IMR-90 (cell line): ENCODE data around the gene GPR158. TPM values are rescaled to one million over a fixed set of nuclear protein-coding genes. Genes with fewer than 3 reads are reported as not detected.
A peak's percentile ranks its signal among the peaks of the same experiment; 100 is the strongest.

Experiments used
- ATAC-seq: fragments of 200-7000 bp; cut with Tn5 transposase; 2 replicates; pipeline ENCODE4 v1.9.1; 2020; ENCODE audit warnings: low read depth, mild to moderate bottlenecking, moderate library complexity
- BruUV-seq: library from RNA; stranded (reverse); fragments of 400-500 nt; replicated peaks from 2 replicates; lab custom pipeline; 2021; lab: Mats Ljungman, UMichigan
- CTCF ChIA-PET: fragments of 300-600 bp; formaldehyde crosslinking; extraction: SDS; loops from one replicate; lab custom pipeline; 2021; ENCODE audit warnings: antibody characterized with exemption; lab: Yijun Ruan, JAX
- POLR2A ChIA-PET: fragments of 300-600 bp; sonication (Branson Sonifier 250); formaldehyde crosslinking; loops from one replicate; lab custom pipeline; 2022; ENCODE audit warnings: antibody characterized with exemption; ENCODE audit not compliant: unreplicated experiment; lab: Charles Lee
- DNase-seq: peaks from one replicate; pipeline ENCODE4 v3.0.0; 2013
- H2AFZ ChIP-seq: replicated peaks from 2 replicates; pipeline ENCODE3; 2013; ENCODE audit warnings: low read length, mild to moderate bottlenecking; ENCODE audit not compliant: poor library complexity
- H2AK5ac ChIP-seq: 2 replicates; pipeline ENCODE4 v1.6.1; 2013; ENCODE audit warnings: low read depth, low read length, inconsistent platforms
- H2AK9ac ChIP-seq: replicated peaks from 2 replicates; pipeline ENCODE3; 2013; ENCODE audit warnings: mild to moderate bottlenecking, low read depth, low read length, moderate library complexity; ENCODE audit not compliant: poor library complexity
- H2BK120ac ChIP-seq: 2 replicates; pipeline ENCODE4 v1.6.1; 2013; ENCODE audit warnings: low read depth, low read length, inconsistent platforms
- H2BK15ac ChIP-seq: 3 replicates; pipeline ENCODE4 v1.6.1; 2013; ENCODE audit warnings: low read depth, low read length, inconsistent platforms
- H2BK20ac ChIP-seq: 2 replicates; pipeline ENCODE4 v1.6.1; 2013; ENCODE audit warnings: low read depth, mild to moderate bottlenecking, inconsistent platforms, low read length, moderate library complexity
- H2BK5ac ChIP-seq: 2 replicates; pipeline ENCODE4 v1.6.1; 2013; ENCODE audit warnings: mild to moderate bottlenecking, low read depth, low read length, inconsistent platforms; ENCODE audit not compliant: poor library complexity, severe bottlenecking
- H3K14ac ChIP-seq: replicated peaks from 2 replicates; pipeline ENCODE4 v1.6.1; 2013; ENCODE audit warnings: low read depth, low read length, inconsistent platforms
- H3K18ac ChIP-seq: 2 replicates; pipeline ENCODE4 v1.6.1; 2013; ENCODE audit warnings: low read depth, low read length, control low read depth
- H3K23ac ChIP-seq: 2 replicates; pipeline ENCODE4 v1.6.1; 2013; ENCODE audit warnings: low read depth, low read length, inconsistent platforms
- H3K27ac ChIP-seq: 2 replicates; pipeline ENCODE4 v1.5.1; 2013; ENCODE audit warnings: mild to moderate bottlenecking, control low read depth, low read length; ENCODE audit not compliant: insufficient read depth
- H3K27me3 ChIP-seq: 2 replicates; pipeline ENCODE4 v1.6.1; 2013; ENCODE audit warnings: low read length; ENCODE audit not compliant: control insufficient read depth, insufficient read depth
- H3K36me3 ChIP-seq: 2 replicates; pipeline ENCODE4 v1.6.1; 2013; ENCODE audit warnings: low read length, mixed read lengths; ENCODE audit not compliant: control insufficient read depth, insufficient read depth
- H3K4ac ChIP-seq: 2 replicates; pipeline ENCODE4 v1.6.1; 2013; ENCODE audit warnings: low read depth, low read length, inconsistent platforms
- H3K4me1 ChIP-seq: 2 replicates; pipeline ENCODE4 v1.6.1; 2013; ENCODE audit warnings: low read length, mixed read lengths; ENCODE audit not compliant: control insufficient read depth, insufficient read depth
- H3K4me2 ChIP-seq: 2 replicates; pipeline ENCODE4 v1.6.1; 2013; ENCODE audit warnings: low read depth, mild to moderate bottlenecking, control low read depth, low read length, moderate library complexity
- H3K4me3 ChIP-seq: 2 replicates; pipeline ENCODE4 v1.5.1; 2013; ENCODE audit warnings: low read depth, mild to moderate bottlenecking, control low read depth, low read length, moderate library complexity; ENCODE audit not compliant: insufficient read depth
- H3K56ac ChIP-seq: 2 replicates; pipeline ENCODE4 v1.6.1; 2013; ENCODE audit warnings: low read length, inconsistent platforms; ENCODE audit not compliant: insufficient read depth; ENCODE audit errors: extremely low read depth
- H3K79me1 ChIP-seq, 2 experiments: 2 replicates each; pipeline ENCODE4 v1.6.1; 2013; ENCODE audit warnings: low read length in 2 of 2, inconsistent platforms in 1 of 2, low read depth in 1 of 2
- H3K9ac ChIP-seq: 2 replicates; pipeline ENCODE4 v1.6.1; 2013; ENCODE audit warnings: low read depth, low read length, control low read depth
- H3K9me1 ChIP-seq: 2 replicates; pipeline ENCODE4 v1.6.1; 2013; ENCODE audit warnings: low read length, inconsistent platforms; ENCODE audit not compliant: insufficient read depth
- H3K9me3 ChIP-seq: 2 replicates; pipeline ENCODE4 v1.6.1; 2013; ENCODE audit warnings: low read length; ENCODE audit not compliant: control insufficient read depth, insufficient read depth
- H4K20me1 ChIP-seq: 2 replicates; pipeline ENCODE4 v1.6.1; 2013; ENCODE audit warnings: low read length, inconsistent platforms; ENCODE audit not compliant: insufficient read depth
- H4K5ac ChIP-seq: 2 replicates; pipeline ENCODE4 v1.6.1; 2013; ENCODE audit warnings: mild to moderate bottlenecking, low read depth, low read length, control low read depth
- H4K8ac ChIP-seq, 2 experiments: 2 replicates each; pipeline ENCODE4 v1.6.1; 2013; ENCODE audit warnings: low read depth in 2 of 2, low read length in 2 of 2, control low read depth in 1 of 2, inconsistent platforms in 1 of 2
- H4K91ac ChIP-seq: 2 replicates; pipeline ENCODE4 v1.6.1; 2013; ENCODE audit warnings: low read depth, low read length, inconsistent platforms; ENCODE audit not compliant: insufficient read depth
- BHLHE40 ChIP-seq: fragments of 150-350 bp; IDR thresholded peaks from 2 replicates; pipeline ENCODE4 v1.6.1; 2016; ENCODE audit warnings: mild to moderate bottlenecking, low read depth, low read length
- CHD1 ChIP-seq: IDR thresholded peaks from 2 replicates; pipeline ENCODE4 v1.6.1; 2012; ENCODE audit warnings: low read depth, low read length, improper control_type of control experiment
- ELK1 ChIP-seq: fragments of 150-350 bp; IDR thresholded peaks from 2 replicates; pipeline ENCODE4 v1.6.1; 2016; ENCODE audit warnings: low read depth, mild to moderate bottlenecking, low read length, moderate library complexity, borderline replicate concordance
- MXI1 ChIP-seq: IDR thresholded peaks from 2 replicates; pipeline ENCODE4 v1.6.1; 2012; ENCODE audit warnings: low read depth, mild to moderate bottlenecking, low read length, moderate library complexity, borderline replicate concordance
- NFE2L2 ChIP-seq: fragments of 150-350 bp; IDR thresholded peaks from 2 replicates; pipeline ENCODE4 v1.6.1; 2016; ENCODE audit warnings: low read depth, mild to moderate bottlenecking, low read length
- POLR2A ChIP-seq: IDR thresholded peaks from 2 replicates; pipeline ENCODE4 v1.6.1; 2012; ENCODE audit warnings: mild to moderate bottlenecking, low read depth, low read length
- RAD21 ChIP-seq: IDR thresholded peaks from 2 replicates; pipeline ENCODE4 v1.6.1; 2012; ENCODE audit warnings: low read length, improper control_type of control experiment
- RFX5 ChIP-seq: IDR thresholded peaks from 2 replicates; pipeline ENCODE4 v1.8.0; 2012; ENCODE audit warnings: low read depth, mild to moderate bottlenecking, low read length, moderate library complexity
- SMC3 ChIP-seq: fragments of 150-350 bp; IDR thresholded peaks from 2 replicates; pipeline ENCODE4 v1.6.1; 2016; ENCODE audit warnings: low read depth, mild to moderate bottlenecking, antibody characterized with exemption, low read length, moderate library complexity
- USF2 ChIP-seq: fragments of 150-350 bp; IDR thresholded peaks from 2 replicates; pipeline ENCODE4 v1.6.1; 2017; ENCODE audit warnings: mild to moderate bottlenecking, antibody characterized with exemption, low read length, low read depth
- WGBS, 2 experiments: methylation state at CpG; one replicate each; pipeline versions ENCODE4 v1.1.5 to v1.1.7; 2013; ENCODE audit warnings: missing lambda C conversion rate in 2 of 2; ENCODE audit not compliant: insufficient read length in 1 of 2; ENCODE audit errors: extremely low coverage in 2 of 2; 5-methylcytosine and 5-hydroxymethylcytosine counted together
- dilution Hi-C: fragments of 300-500 bp; cut with HindIII; formaldehyde crosslinking; loops from one replicate; pipeline ENCODE4 v1.14.3; 2018; ENCODE audit warnings: low sequenced_read_pairs; ENCODE audit not compliant: unreplicated experiment
- in situ Hi-C: fragments of 300-500 bp; cut with MboI; formaldehyde crosslinking; loops from 3 replicates; pipeline ENCODE4 v1.14.3; 2019; ENCODE audit warnings: low sequenced_read_pairs, inconsistent platforms, mixed read lengths
- intact Hi-C: fragments of 100-400 bp; cut with micrococcal nuclease; formaldehyde crosslinking; loops from 2 replicates; pipeline ENCODE4 v1.10.0; 2022
- polyA plus RNA-seq, 3 experiments: library from polyadenylated mRNA; depleted of rRNA; stranded (reverse); fragments of >200 nt; gene quantifications; 2 replicates each; pipeline ENCODE4 v1.2.3, GENCODE V29; 2012; ENCODE audit warnings: low replicate concordance in 1 of 3
- total RNA-seq: library from RNA; depleted of rRNA; stranded (reverse); fragments of >200 nt; gene quantifications from 2 replicates; pipeline ENCODE4 v1.2.3, GENCODE V29; 2012

The GPR158 gene
- total and polyA plus RNA-seq, 2 of the 4 experiments (the other 2 are of a cell fraction): not detected

GRCh38 chr10:25294032-25294926 is 119.5 kb downstream of the GPR158 start:
- H4K20me1 ChIP-seq: no peaks in the 10 kb centered on the region
- H2BK20ac ChIP-seq: no peak overlapping the region
- no peaks in the 10 kb centered on the region for H3K79me1 ChIP-seq
- no peak overlapping the region for H2BK5ac ChIP-seq
- dilution Hi-C loops: no loop called here
- ATAC-seq: no peak
- no peak overlapping the region for H3K18ac ChIP-seq
- H2AK5ac ChIP-seq: no peak overlapping the region
- H4K8ac ChIP-seq: no peak overlapping the region
- ChIA-PET POLR2A (no interaction called here), CTCF (no interaction called here)
- H3K9me3 ChIP-seq: peaks cover 2% of the 10 kb centered on the region
- WGBS, 2 experiments: no CpG with 5 or more reads among the region's 5 CpGs
- H3K36me3 ChIP-seq: no peaks in the 10 kb centered on the region
- H3K4me2 ChIP-seq: no peak overlapping the region
- no peak overlapping the region for H2BK15ac ChIP-seq
- H3K9me1 ChIP-seq: no peaks in the 10 kb centered on the region
- no peak overlapping the region for H3K4ac ChIP-seq
- DNase-seq: peak; percentile 8
- H3K9ac ChIP-seq: no peak overlapping the region
- H3K27ac ChIP-seq: no peak overlapping the region
- no peak overlapping the region for H2AFZ ChIP-seq
- H2BK120ac ChIP-seq: no peak overlapping the region
- no peak overlapping the region for H2AK9ac ChIP-seq
- H3K14ac ChIP-seq: no peak overlapping the region
- intact Hi-C loops: no loop called here
- H3K4me1 ChIP-seq: no peaks in the 10 kb centered on the region
- TF ChIP-seq RFX5 (no peak), BHLHE40 (no peak), USF2 (no peak), SMC3 (no peak), RAD21 (no peak), ELK1 (no peak), CHD1 (no peak), NFE2L2 (no peak), MXI1 (no peak), POLR2A (no peak)
- H3K27me3 ChIP-seq: no peaks in the 10 kb centered on the region
- no peak overlapping the region for H4K91ac ChIP-seq
- no peak overlapping the region for H3K56ac ChIP-seq
- BruUV-seq: no TSS peak
- in situ Hi-C loops: no loop called here
- H3K4me3 ChIP-seq: no peak overlapping the region
- no peak overlapping the region for H3K23ac ChIP-seq
- H4K5ac ChIP-seq: no peak overlapping the region
